Measurements from ENCODE around the gene CALM3. TPM values are rescaled to one million over a fixed set of nuclear protein-coding genes. Genes with fewer than 3 reads are reported as not detected.

CALM3 gene
- total and polyA plus RNA-seq, 9 donors: 80.5 to 646 (median 225) TPM

DNA sequence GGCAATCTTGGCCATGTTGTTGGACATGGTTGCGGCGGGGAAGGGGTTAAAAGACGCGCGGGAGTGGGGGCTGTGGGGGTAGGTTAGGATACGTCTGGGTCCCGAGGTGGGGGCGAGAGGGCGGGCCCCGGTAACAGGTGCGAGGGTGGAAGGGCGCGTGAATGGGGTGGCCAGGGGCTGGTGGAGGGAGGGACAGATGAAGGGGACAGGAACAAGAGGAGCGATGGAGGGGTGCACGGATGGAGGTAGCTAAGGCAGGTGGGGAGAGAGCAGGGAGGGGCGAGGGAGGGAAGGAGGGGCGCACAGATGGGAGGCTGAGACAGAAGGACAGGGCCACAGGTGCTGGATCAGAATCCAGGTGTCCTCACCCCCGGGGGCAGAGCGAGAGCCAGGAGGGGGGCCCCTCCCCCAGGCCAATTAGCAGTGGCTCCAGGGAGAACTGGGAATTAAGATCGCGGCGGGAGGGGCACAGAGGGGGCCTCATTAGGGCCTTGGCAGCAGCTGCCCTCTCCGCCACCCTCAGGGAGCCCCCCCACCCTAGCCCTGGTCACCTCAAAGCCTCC lies 33.6 kb downstream of the CALM3 start:
- DNase-seq: peak in 1 of 5 donors; percentile 44

DNA sequence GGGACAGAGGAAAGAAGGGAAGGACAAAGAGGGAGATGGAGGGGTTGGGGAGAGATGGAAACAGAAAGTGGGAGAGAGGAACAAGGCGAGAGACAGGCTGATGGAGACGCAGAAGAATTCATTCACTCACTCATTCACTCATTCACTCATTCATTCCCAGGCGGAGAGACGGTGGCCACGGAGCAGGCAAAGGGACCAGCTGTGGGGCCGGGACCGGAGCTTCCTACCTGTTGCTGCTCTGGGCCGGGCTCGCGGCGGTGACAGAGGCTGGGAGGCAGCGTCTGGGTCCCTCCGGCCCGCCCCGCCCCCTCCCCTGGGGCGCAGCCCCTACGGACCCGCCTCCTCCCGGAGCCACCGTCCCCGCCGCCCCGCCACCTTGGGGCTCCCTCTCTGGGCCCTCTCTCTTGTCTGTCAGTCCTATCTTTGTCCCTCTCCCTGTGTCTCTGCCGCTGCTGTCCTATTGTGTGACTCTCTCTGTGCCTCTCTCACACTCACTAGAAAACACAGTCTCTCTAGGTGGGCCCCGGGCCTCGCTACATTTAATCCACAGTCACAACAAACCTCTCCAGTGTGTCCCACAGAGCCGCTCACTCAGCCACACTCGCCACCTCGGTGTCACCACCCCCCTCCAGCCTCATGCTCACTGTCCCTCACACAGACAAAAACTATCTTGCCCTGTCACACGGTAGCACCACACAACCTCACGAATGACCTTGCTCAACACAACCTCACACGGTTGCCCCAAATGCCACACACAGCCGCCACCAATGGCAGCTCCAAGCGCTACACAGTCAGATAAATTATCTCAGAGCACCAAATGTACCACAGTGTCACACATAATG lies 35.0 kb downstream of the CALM3 start, which contains the start of gene GNG8:
Gene GNG8, minus strand, starts transcription at position 283 of the 842 bp plus-strand sequence. CDS start 1,520 bp downstream, outside the sequence.
- WGBS, 3 donors: 39 to 49% (median 41%) methylated on average over 26 to 34 of the region's 34 CpGs
- H3K36me3 ChIP-seq: no peaks in the 10 kb centered on the region
- no peaks in the 10 kb centered on the region for H3K9me3 ChIP-seq
- H3K27me3 ChIP-seq: no peaks in the 10 kb centered on the region
- intact Hi-C loops (cut with DNase I): no loop called here
- no peak within 1 kb of the TSS for H3K27ac ChIP-seq
- peaks cover 6% of the 10 kb centered on the region for H3K4me1 ChIP-seq (ENCODE audit: insufficient read depth)
- TF ChIP-seq, protein P1, sequence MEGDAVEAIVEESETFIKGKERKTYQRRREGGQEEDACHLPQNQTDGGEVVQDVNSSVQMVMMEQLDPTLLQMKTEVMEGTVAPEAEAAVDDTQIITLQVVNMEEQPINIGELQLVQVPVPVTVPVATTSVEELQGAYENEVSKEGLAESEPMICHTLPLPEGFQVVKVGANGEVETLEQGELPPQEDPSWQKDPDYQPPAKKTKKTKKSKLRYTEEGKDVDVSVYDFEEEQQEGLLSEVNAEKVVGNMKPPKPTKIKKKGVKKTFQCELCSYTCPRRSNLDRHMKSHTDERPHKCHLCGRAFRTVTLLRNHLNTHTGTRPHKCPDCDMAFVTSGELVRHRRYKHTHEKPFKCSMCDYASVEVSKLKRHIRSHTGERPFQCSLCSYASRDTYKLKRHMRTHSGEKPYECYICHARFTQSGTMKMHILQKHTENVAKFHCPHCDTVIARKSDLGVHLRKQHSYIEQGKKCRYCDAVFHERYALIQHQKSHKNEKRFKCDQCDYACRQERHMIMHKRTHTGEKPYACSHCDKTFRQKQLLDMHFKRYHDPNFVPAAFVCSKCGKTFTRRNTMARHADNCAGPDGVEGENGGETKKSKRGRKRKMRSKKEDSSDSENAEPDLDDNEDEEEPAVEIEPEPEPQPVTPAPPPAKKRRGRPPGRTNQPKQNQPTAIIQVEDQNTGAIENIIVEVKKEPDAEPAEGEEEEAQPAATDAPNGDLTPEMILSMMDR (IDR thresholded peaks at IDR 0.05): no peak
- TF ChIP-seq POLR2A (IDR thresholded peaks at IDR 0.05) (no peak), EP300 (IDR thresholded peaks at IDR 0.05) (no peak)
- H3K4me3 ChIP-seq: no peak within 1 kb of the TSS
- no peak for DNase-seq

More for the DNA sequence above, 33.6 kb downstream of the CALM3 start:
- no peaks in the 10 kb centered on the region for H3K27me3 ChIP-seq
- intact Hi-C loops (cut with DNase I): loop anchor here in 1 of 4 donors (5.0 kb wide), 1 partner anchor 33 kb away; no protein-coding TSS in a partner anchor
- peaks cover 2% of the 10 kb centered on the region for H3K4me1 ChIP-seq (ENCODE audit: insufficient read depth)
- TF ChIP-seq, protein P1 (IDR thresholded peaks at IDR 0.05): no peak
- TF ChIP-seq POLR2A (IDR thresholded peaks at IDR 0.05) (no peak), EP300 (IDR thresholded peaks at IDR 0.05) (no peak)
- H3K27ac ChIP-seq: no peak overlapping the region
- H3K36me3 ChIP-seq: no peaks in the 10 kb centered on the region
- H3K9me3 ChIP-seq: no peaks in the 10 kb centered on the region
- 5 to 8% (median 6%) methylated on average over 23 of the region's 23 CpGs for WGBS, 3 donors
- peak overlapping the region; percentile 4 for H3K4me3 ChIP-seq

DNA sequence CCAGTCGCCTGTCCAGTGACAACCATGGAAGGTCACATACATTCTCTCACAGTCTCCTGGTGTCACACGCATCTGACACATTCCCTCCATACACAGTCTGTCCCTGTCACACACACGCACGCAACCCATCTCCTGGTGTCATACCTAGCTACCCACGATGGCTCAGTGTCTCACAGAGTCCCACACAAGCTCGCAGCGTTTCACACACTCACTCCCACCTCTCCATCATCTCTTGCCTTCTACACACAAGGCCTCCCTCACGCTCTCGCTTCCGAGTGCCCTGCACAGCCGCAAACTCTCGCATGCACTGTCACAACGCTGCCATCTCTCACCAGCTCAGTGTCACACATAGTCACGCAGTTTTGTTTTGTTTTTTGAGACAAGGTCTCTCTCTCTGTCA lies 36.1 kb downstream of the CALM3 start:
- Histone ChIP-seq H3K36me3 (no peaks in the 10 kb centered on the region), H3K27ac (no peak overlapping the region), H3K4me3 (no peak overlapping the region), H3K27me3 (no peaks in the 10 kb centered on the region), H3K9me3 (no peaks in the 10 kb centered on the region), H3K4me1 (ENCODE audit: insufficient read depth) (peaks cover 6% of the 10 kb centered on the region)
- TF ChIP-seq, protein P1 (IDR thresholded peaks at IDR 0.05): no peak
- TF ChIP-seq EP300 (IDR thresholded peaks at IDR 0.05): no peak
- TF ChIP-seq POLR2A (IDR thresholded peaks at IDR 0.05): no peak
- DNase-seq: no peak
- 82 to 86% (median 84%) methylated on average over 14 of the region's 14 CpGs for WGBS, 3 donors
- intact Hi-C loops (cut with DNase I): no loop called here

DNA sequence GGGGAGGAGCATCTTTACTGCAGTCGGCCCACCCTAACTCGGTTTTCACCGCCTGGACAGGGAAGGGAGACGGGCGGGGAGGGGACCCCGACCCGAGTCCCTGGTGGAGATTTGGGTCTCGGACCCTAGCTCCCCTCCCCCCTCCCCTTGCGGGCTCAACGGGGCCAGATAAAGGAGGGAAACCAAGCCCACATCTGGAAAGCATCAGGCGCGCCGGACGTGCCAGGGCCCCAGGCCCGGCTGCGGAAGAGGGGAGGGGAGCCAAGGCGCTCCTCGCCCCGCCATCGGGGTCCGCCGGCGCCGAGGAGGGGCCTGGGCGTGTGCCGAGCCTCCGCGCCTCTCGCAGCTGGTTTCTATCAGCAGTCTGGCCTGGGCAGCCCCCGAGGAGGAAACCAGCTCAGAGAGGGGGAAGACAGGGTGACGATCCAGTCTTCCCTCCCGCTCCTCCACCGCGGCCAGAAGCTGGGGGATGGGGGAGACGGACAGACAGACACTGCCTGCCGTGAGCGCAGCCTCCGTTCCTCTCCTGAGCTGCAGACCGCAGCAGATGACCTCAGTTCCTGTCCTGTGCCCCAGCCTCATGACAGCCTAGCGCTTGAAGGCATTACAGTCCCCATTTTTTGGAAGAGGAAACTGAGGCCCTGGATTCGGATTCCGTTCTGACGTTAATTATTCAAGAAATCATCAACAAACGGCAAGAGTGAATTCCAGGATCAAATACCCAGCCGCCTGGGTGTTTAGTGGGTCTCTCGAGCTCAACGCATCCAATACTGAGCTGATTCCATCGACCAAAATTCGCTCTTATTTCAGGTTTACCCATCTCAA lies 38.4 kb downstream of the CALM3 start:
- Histone ChIP-seq H3K27me3 (no peaks in the 10 kb centered on the region), H3K4me3 (peak overlapping the region; percentile 46), H3K27ac (peak overlapping the region; percentile 77 to 82), H3K4me1 (ENCODE audit: insufficient read depth) (peaks cover 6% of the 10 kb centered on the region), H3K9me3 (no peaks in the 10 kb centered on the region), H3K36me3 (no peaks in the 10 kb centered on the region)
- 5 to 8% (median 6%) methylated on average over 36 to 49 of the region's 49 CpGs for WGBS, 3 donors
- TF ChIP-seq, protein P1 (IDR thresholded peaks at IDR 0.05): no peak
- TF ChIP-seq EP300 (IDR thresholded peaks at IDR 0.05) (no peak), POLR2A (IDR thresholded peaks at IDR 0.05) (no peak)
- intact Hi-C loops (cut with DNase I): no loop called here
- DNase-seq: peak; percentile 75 to 88 (median 84)
